ENCODE data around the gene ALOX5.

The ALOX5 gene

GRCh38 chr10:45425621-45426563, 51.9 kb downstream of the ALOX5 start:
- no peak for DNase-seq

- no peak for DNase-seq
These were observed 53.4 kb downstream of the ALOX5 start for GRCh38 chr10:45427262-45427969.

- no peak for DNase-seq
These were observed 54.0 kb downstream of the ALOX5 start for GRCh38 chr10:45427970-45428366.

GRCh38 chr10:45428611-45429510, 54.8 kb downstream of the ALOX5 start:
- no peak for DNase-seq

GRCh38 chr10:45429790-45430189, 55.8 kb downstream of the ALOX5 start:
- DNase-seq: no peak

- DNase-seq: no peak
These were observed 58.1 kb downstream of the ALOX5 start for GRCh38 chr10:45432113-45432512.

- DNase-seq: no peak
These were observed 58.9 kb downstream of the ALOX5 start for GRCh38 chr10:45432700-45433472.

- DNase-seq: no peak
These were observed 59.9 kb downstream of the ALOX5 start for GRCh38 chr10:45433716-45434469.

GRCh38 chr10:45437587-45438465, 63.8 kb downstream of the ALOX5 start:
- no peak for DNase-seq

- no peak for DNase-seq
These were observed 64.6 kb downstream of the ALOX5 start for GRCh38 chr10:45438466-45439090.

GRCh38 chr10:45439365-45439764, 65.3 kb downstream of the ALOX5 start:
- no peak for DNase-seq

- DNase-seq: no peak
These were observed 65.9 kb downstream of the ALOX5 start for GRCh38 chr10:45439873-45440272.

- no peak for DNase-seq
These were observed 66.6 kb downstream of the ALOX5 start for GRCh38 chr10:45440511-45441062.

- DNase-seq: no peak
These were observed 67.5 kb downstream of the ALOX5 start for GRCh38 chr10:45441239-45442190.

- no peak for DNase-seq
These were observed 68.2 kb downstream of the ALOX5 start for GRCh38 chr10:45442251-45442650.

GRCh38 chr10:45442662-45443061, 68.6 kb downstream of the ALOX5 start:
- no peak for DNase-seq

- no peak for DNase-seq
These were observed 69.3 kb downstream of the ALOX5 start for GRCh38 chr10:45443101-45444009.

All from NCI-H1694 treated with DMSO at 0.1 percent for 48 hours (cell line).